Activated T-cell treated with anti-CD3 and anti-CD28 coated beads for 24 hours (primary cell): ENCODE results near the gene UFC1.

Source experiments
- DNase-seq: peaks from one replicate; pipeline ENCODE4 v3.0.0-alpha.2; 2020; ENCODE audit warnings: low read depth

Gene UFC1

GRCh38 chr1:161133220-161133740, 20.5 kb upstream of the UFC1 start:
- no peak for DNase-seq

DNA sequence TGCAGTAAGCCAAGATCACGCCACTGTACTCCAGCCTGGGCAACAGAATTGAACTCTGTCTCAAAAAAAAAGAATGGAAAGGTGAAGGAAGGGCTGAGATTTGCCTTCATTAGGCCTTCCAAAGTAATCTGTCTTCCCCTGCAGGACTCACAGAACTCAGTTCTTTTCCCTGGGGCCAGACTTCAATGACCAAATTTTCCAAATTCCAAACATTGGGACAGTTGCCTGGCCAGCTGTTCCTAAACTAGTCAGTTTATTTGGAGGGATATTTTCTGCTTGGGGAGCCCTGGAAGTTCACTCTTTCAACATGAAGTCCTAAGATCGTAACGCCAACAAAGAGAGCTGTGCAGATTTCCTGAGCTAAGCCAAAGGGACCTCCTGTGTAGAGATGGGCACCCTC, 15.9 kb upstream of the UFC1 start:
- no peak for DNase-seq

DNA sequence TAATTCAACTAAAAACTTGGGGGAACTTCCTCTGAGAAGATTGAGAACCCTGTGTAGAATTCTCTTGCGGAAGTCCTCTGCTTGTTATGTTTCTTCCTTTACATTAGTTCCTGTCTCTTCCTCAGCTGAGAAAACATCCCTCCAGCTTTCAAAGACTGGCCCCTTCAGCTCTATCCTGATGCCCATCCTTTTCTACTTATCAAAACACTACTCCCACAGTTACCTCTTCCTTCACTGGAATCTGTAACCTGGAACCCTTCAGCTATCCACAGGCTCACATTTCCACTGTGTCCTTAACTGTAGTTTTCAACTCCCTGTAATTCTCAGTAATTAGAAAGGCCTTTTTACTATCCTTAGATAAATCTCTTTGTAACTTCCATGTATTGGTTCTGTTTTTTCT, 15.3 kb upstream of the UFC1 start:
- DNase-seq: no peak

DNA sequence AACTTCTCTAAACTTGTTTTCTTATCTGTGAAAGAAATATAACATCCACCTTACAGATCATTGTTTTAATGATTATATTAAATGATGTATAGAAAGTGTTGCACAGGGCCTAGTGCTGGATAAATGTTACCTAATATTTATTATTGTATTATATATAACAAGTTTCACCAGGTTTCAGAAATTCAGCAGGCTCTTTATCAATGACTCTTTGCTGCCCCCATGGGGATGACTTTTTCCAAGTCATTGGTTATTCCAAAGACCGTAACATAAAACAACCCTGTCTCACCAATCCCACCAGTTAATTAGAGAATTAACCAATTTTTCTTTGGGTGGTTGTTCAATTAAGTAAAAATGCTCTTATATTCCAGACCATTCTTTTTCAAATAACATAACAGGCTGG, 14.0 kb upstream of the UFC1 start:
- DNase-seq: no peak

GRCh38 chr1:161140755-161141400, 12.9 kb upstream of the UFC1 start:
- no peak for DNase-seq

GRCh38 chr1:161145832-161146231, 7.9 kb upstream of the UFC1 start:
- DNase-seq: no peak

DNA sequence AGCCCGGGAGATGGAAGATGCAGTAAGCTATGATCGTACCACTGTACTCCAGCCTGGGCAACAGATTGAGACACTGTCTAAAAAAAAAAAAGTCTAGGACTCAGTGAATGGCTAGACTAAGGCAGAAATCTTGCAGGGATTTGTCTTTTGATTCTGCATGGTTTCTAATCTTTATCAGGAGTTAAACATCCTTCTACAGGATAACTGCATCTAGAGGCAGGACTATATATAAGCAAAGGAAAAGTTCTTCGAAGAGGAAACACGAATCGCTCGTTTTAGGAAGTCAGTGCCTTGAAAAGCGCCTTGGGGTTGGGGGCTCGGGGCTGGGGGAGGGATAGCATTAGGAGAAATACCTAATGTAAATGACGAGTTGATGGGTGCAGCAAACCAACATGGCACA, 602 bp upstream of the UFC1 start:
- no peak for DNase-seq

DNA sequence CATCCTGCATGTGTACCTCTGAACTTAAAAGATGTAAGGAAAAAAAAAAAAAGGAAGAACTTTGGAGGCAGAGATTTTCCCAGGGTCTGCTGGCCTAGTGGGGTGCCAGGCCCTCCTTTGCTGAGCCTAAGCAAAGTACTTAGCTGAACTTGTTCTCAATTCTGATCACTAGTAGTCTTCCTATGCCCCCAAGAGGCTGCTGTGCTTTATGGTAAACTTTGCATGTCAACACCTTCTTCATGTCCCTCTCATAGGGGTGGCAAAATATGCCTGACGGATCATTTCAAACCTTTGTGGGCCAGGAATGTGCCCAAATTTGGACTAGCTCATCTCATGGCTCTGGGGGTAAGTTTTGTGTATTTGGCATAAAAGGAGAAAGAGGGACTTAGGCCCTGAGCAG, 4.1 kb downstream of the UFC1 start:
- no peak for DNase-seq

- DNase-seq: no peak
These were observed 4.7 kb downstream of the UFC1 start for GRCh38 chr1:161158316-161159010.

DNA sequence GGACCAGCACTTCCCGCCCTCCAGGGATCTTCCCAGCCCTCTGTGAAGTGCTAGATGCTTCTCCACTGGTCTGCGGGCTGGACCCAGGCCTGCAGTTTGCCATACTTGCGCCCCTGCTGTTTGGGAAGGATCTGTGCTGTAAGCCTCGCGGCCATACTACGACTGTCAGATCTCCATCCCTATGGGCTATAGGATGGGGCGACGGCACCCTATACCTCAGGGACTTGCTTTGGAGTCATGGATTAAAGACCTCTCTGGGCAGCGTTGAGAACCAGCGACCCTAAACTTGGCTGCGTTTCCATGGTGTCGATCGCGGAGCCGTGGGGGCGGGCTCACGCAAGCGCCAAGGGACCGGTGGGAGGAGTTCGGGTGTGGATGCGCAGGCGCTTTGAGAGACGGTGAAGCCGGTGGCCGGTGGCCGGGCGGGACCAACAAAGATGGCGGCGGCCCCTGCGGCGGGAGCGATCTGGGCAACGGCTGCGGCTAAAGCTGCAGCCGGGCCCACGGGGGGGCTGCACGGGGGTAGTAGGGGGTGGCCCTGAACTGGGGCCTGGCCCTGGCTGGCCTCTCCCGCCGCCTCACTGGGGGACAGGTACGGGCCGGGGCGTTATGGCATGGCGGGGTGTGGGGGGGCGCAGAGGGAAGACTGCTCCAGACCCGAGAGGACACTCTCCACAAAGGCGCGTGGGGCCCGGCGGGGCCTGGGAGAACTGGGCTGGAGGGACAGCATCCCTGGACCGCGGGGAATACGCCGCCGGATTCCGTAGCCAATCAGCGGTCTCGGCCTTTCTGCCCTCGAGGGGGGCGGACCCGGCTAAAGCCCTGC, 5.5 kb downstream of the UFC1 start, which contains the start of gene USP21:
Gene USP21 (plus strand): TSS at position 414 of the 826 bp plus-strand sequence. CDS start 1,141 bp downstream, outside the sequence.
- DNase-seq: peak; percentile 90

DNA sequence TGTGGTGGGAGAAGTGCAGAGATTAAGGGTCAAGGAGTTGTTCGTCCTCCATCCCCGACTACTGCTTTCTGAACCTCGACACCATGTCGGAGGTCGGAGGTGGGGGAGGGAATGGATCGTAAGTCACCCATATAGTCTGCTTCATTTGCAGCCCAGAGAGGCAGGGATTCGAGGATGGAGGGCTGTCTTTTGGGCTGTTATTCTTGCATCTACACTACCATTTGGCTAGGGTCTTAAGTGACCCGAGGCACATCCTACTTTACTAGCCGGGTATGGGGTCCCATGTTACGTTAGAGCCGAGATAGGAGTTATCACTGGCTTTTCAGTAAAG, 6.1 kb downstream of the UFC1 start:
- no peak for DNase-seq

- no peak for DNase-seq
These were observed 6.9 kb downstream of the UFC1 start for GRCh38 chr1:161160671-161161145.

DNA sequence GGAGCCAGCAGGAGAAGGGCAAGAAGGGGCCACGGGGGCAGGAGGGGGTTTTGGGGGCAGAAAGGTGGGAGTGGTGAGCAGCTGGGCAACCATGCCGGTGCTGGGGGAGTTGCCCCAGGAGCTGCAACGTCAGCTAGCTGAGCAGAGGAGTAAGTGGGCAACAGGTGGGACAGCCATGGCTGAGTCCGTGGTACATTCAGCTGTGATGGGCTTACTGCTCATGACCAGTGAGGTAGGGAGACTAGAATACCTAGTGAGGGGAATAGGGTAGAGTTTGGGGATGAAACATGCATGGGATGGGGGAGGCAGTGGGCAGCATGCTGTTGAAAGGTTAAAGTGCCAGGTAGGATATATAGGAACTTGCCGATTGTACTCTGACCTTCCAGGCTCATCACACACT, 7.9 kb downstream of the UFC1 start:
- no peak for DNase-seq

DNA sequence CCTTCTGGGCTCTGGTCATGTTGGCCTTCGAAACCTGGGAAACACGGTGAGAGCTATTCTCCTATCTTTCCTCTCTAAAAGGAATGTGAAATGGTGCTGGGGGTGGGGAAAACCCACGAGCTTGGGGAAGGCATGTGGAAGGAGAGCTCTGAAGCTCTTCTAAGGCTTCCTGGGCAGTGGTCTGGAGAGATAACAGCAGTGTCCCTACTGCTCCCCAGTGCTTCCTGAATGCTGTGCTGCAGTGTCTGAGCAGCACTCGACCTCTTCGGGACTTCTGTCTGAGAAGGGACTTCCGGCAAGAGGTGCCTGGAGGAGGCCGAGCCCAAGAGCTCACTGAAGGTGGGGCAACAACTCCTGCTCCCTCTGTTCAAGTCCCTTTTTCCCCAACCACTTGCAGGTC, 8.3 kb downstream of the UFC1 start:
- no peak for DNase-seq

- DNase-seq: no peak
These were observed 9.0 kb downstream of the UFC1 start for GRCh38 chr1:161162806-161163205.

DNA sequence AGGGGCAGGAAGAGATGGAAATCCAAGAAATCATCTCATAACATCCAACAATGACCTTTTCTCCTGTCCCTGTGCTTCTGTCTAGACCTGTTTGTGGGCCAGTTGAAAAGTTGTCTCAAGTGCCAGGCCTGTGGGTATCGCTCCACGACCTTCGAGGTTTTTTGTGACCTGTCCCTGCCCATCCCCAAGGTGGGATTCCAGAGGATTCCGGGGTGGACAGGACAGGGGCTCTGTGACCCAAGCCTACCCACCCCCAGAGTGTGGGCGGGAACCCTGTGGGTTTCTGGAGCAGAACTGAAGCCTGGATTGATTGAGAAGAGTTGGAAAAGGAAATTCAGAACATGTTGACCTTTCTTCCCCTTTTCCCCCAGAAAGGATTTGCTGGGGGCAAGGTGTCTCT, 10.0 kb downstream of the UFC1 start:
- DNase-seq: no peak

- no peak for DNase-seq
These were observed 11.3 kb downstream of the UFC1 start for GRCh38 chr1:161164901-161165610.

- DNase-seq: peak; percentile 89
These were observed 12.2 kb downstream of the UFC1 start, which contains the start of gene PPOX for GRCh38 chr1:161165742-161166668. TSS of gene PPOX (plus strand) at chr1:161166426. CDS start at chr1:161166848, 422 bp downstream.

DNA sequence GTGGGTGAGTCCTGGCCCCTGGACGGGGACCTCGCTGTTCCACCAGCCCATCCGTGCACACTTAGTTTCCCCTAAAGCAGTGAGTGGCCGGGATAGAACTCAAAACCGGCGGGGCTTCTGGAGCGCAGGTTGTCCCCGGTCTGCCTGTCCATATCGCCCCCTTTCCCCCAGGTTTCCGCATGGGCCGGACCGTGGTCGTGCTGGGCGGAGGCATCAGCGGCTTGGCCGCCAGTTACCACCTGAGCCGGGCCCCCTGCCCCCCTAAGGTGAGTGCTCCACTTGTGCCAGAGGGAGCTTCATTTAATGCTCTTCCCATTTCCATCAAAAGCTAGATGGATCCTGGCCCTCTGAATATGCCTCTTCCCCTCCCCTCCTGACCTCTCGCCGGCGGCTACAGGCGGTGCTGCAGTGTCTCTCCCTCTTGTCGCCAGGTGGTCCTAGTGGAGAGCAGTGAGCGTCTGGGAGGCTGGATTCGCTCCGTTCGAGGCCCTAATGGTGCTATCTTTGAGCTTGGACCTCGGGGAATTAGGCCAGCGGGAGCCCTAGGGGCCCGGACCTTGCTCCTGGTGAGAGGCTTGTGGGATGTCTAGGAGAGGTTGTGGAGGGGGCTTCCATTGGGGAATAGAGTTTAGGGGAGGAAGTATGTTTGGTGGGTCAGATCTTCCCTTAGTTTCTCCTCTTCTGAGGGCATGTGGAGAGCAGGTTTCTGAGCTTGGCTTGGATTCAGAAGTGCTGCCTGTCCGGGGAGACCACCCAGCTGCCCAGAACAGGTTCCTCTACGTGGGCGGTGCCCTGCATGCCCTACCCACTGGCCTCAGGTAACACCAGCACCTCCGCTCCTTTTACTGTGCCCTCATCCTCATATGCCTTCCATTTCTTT, 13.1 kb downstream of the UFC1 start:
- DNase-seq: no peak

DNA sequence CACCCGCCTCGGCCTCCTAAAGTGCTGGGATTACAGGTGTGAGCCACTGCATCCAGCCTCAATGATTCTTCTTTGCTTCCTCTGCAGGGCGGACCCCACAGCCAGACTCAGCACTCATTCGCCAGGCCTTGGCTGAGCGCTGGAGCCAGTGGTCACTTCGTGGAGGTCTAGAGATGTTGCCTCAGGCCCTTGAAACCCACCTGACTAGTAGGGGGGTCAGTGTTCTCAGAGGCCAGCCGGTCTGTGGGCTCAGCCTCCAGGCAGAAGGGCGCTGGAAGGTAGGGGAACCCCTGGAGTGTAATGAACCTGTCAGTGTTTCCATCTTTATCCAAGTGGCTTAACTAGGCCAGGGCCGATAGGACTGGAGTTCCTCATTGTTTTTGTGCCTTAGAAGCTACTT, 15.1 kb downstream of the UFC1 start:
- DNase-seq: no peak
